ENCODE measurements around the gene ATP6V0B. TPM values are rescaled to one million over a fixed set of nuclear protein-coding genes. Genes with fewer than 3 reads are reported as not detected.

Gene ATP6V0B
- total and polyA plus RNA-seq, 9 of the 15 experiments (the other 6 are each of a cell fraction or from before 2014, with no cell fraction given): 137 to 328 (median 220) TPM

GRCh38 chr1:43992232-43992995, 17.7 kb downstream of the ATP6V0B start:
- in situ Hi-C loops (cut with MboI): no loop called here
- H3K27me3 ChIP-seq (ENCODE audit: control insufficient read depth in 2 of 2, insufficient read depth in 2 of 2, low read length in 2 of 2): no peaks in the 10 kb centered on the region
- ChIA-PET CTCF (ENCODE audit: low intra/inter-chr PET ratio) (no interaction called here), POLR2A (interaction anchor here (0.5 to 1.9 kb wide), 16 partner anchors 11 to 584 kb away, joined by 3 to 7 read pairs (median 3); partner anchors contain the start of genes ATP6V0B and ERI3)
- intact Hi-C loops (cut with micrococcal nuclease): loop anchor here (5.0 to 10.0 kb wide), 2 partner anchors 230 to 302 kb away; no protein-coding TSS in a partner anchor
- DNase-seq (ENCODE audit: extremely low read depth in 1 of 4, low spot score in 3 of 4): no peak
- peak overlapping the region; percentile 81 for H3K4me2 ChIP-seq (ENCODE audit: insufficient read depth, low read length)
- H3K4me3 ChIP-seq: peak overlapping the region; percentile 74; the same call in 1 of the 2 replicates
- TF ChIP-seq ZNF830 (CRISPR knock-in tag; IDR thresholded peaks at IDR 0.05) (no peak), CREB1 (IDR thresholded peaks at IDR 0.05) (no peak), CREB1 (CRISPR knock-in tag; IDR thresholded peaks at IDR 0.05) (0 out of 2 replicates have a peak, but pooled peaks have one; percentile 3)
- ATAC-seq: no peak
- no peaks in the 10 kb centered on the region for H3K79me2 ChIP-seq (ENCODE audit: control insufficient read depth, insufficient read depth, low read length)
- peaks cover under 1% of the 10 kb centered on the region; the same call in 1 of the 3 replicates for H3K36me3 ChIP-seq (ENCODE audit: control insufficient read depth, insufficient read depth, low read length)
- H3K9me1 ChIP-seq (ENCODE audit: control insufficient read depth, insufficient read depth, low read length): no peaks in the 10 kb centered on the region
- peaks cover 15 to 52% of the 10 kb centered on the region in 2 experiments; a peak in 4 of 5 replicates for H3K4me1 ChIP-seq (replicated peaks in 1 of 2; ENCODE audit: control insufficient read depth in 2 of 2, insufficient read depth in 2 of 2, low read length in 2 of 2)
- H2AFZ ChIP-seq (ENCODE audit: low read depth, low read length): peak overlapping the region; percentile 96
- no TSS peak for BruUV-seq (replicated peaks)
- FAIRE-seq: no peak
- no peaks in the 10 kb centered on the region for H4K20me1 ChIP-seq (replicated peaks; ENCODE audit: control insufficient read depth, insufficient read depth, low read length)
- 68% methylated on average over 11 of the region's 11 CpGs for WGBS (ENCODE audit: insufficient coverage, low coverage, missing lambda C conversion rate)
- H3K9me3 ChIP-seq (replicated peaks; ENCODE audit: control insufficient read depth, insufficient read depth, low read depth, low read length): no peaks in the 10 kb centered on the region
- H3K27ac ChIP-seq (ENCODE audit: extremely low read depth, low read depth, low read length): no peak overlapping the region
- peak overlapping the region in 1 of 2 experiments; percentile 95; a peak in 2 of 4 replicates for H3K9ac ChIP-seq (ENCODE audit: insufficient read depth in 1 of 2, low read depth in 2 of 2, low read length in 2 of 2)

All from K562 (cell line).